Measurements from ENCODE around the gene EIF3L. TPM values are rescaled to one million over a fixed set of nuclear protein-coding genes. Genes with fewer than 3 reads are reported as not detected.

Gene EIF3L
- total RNA-seq, 1 experiment from 2014 or later, result 218 TPM

DNA sequence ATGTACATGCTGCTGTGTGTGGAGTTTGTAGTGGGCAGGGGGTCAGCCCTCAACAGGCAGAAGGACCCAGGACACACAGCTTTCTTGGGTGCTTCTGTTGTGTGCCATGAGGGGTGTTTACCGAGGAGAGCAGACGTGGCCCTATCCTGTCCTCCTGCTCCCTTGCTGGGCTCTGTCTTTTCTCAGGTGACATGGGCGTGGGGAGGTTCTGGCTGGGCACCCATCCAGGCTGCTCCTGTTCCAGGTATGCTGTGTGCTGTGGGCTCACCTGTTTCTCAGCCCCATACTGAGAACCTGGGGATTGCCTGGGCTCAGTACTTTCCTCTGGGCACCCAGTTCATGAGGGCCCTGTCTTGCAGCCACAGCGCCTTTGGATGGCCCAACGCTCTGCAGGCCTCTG lies 80.2 kb downstream of the EIF3L start:
- CTCF ChIA-PET, result no interaction called here
- no peak for TF ChIP-seq EZH2phosphoT487 (IDR thresholded peaks at IDR 0.05; ENCODE audit: borderline replicate concordance, low read length)
- no peak for TF ChIP-seq EZH2 (IDR thresholded peaks at IDR 0.05; ENCODE audit: low read length, unreplicated experiment)
- TF ChIP-seq, protein P1, sequence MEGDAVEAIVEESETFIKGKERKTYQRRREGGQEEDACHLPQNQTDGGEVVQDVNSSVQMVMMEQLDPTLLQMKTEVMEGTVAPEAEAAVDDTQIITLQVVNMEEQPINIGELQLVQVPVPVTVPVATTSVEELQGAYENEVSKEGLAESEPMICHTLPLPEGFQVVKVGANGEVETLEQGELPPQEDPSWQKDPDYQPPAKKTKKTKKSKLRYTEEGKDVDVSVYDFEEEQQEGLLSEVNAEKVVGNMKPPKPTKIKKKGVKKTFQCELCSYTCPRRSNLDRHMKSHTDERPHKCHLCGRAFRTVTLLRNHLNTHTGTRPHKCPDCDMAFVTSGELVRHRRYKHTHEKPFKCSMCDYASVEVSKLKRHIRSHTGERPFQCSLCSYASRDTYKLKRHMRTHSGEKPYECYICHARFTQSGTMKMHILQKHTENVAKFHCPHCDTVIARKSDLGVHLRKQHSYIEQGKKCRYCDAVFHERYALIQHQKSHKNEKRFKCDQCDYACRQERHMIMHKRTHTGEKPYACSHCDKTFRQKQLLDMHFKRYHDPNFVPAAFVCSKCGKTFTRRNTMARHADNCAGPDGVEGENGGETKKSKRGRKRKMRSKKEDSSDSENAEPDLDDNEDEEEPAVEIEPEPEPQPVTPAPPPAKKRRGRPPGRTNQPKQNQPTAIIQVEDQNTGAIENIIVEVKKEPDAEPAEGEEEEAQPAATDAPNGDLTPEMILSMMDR (conservative IDR thresholded peaks at IDR 0.05; ENCODE audit: low read depth, low read length), result no peak
- no peak overlapping the region for H2AFZ ChIP-seq (ENCODE audit: low read length)
- H3K4me2 ChIP-seq (ENCODE audit: low read length), result no peak overlapping the region
- no peak overlapping the region for H3K9ac ChIP-seq (ENCODE audit: low read length)
- H3K36me3 ChIP-seq (ENCODE audit: low read depth, low read length), result no peaks in the 10 kb centered on the region; the same call in 1 of the 2 replicates
- no peaks in the 10 kb centered on the region for H3F3A ChIP-seq (ENCODE audit: low read length, unreplicated experiment)
- intact Hi-C loops (cut with micrococcal nuclease), result no loop called here
- no peak for ATAC-seq
- H3K9me3 ChIP-seq (ENCODE audit: low read length), result no peaks in the 10 kb centered on the region
- no peaks in the 10 kb centered on the region for H3K9me2 ChIP-seq (replicated peaks; ENCODE audit: low read length)
- H3K4me1 ChIP-seq (ENCODE audit: insufficient read depth, low read length), result peaks cover 10% of the 10 kb centered on the region
- no peak for DNase-seq
- H3K79me2 ChIP-seq (ENCODE audit: low read length), result no peaks in the 10 kb centered on the region
- no peak overlapping the region for H3K27ac ChIP-seq (ENCODE audit: low read length)
- BruUV-seq (replicated peaks), result no TSS peak
- POLR2A ChIA-PET (ENCODE audit: unreplicated experiment), result no interaction called here
- H3K4me3 ChIP-seq (ENCODE audit: low read length), result no peak overlapping the region
- H3K27me3 ChIP-seq (ENCODE audit: low read length), result no peaks in the 10 kb centered on the region
- H4K20me1 ChIP-seq (ENCODE audit: low read length), result no peaks in the 10 kb centered on the region

DNA sequence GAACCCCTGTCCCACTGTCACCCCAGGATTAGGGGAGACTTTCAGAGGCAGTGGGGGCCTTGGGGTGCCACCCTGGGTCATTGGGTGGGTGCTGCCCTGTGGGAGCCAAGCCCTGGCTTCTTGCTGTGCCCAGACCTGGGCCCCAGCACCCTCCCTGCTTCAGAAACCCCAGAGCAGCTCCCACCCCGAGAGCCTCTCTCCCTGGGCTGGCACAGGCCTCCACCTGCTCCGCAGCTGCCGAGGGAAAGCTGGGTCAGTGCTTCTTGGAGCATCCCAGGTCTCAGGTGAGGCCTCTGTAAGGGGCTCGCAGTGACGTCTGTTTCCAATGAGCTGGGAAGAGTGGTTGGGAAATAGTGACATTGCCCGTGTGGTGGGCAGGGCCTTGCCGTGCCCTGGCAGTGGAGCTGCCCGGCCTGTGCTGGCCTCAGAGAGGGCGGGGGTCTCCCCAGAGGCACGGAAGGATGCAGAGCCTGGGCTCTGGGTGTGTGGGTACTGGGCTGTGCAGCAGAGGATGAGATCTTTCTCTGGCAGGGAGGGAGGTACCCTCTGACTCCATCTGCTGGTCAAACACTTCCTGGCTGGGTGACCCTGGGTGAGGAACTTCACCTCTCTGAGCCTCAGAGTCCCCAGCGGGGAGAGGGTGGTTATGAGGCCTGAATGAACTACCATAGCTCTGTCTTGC lies 81.2 kb downstream of the EIF3L start:
- no peak overlapping the region for H3K4me3 ChIP-seq (ENCODE audit: low read length)
- ATAC-seq (peak; percentile 33; the same call in 1 of the 2 replicates), DNase-seq (peak; percentile 31)
- H2AFZ ChIP-seq (ENCODE audit: low read length), result no peak overlapping the region
- POLR2A ChIA-PET (ENCODE audit: unreplicated experiment), result no interaction called here
- CTCF ChIA-PET, result no interaction called here
- H3K36me3 ChIP-seq (ENCODE audit: low read depth, low read length), result no peaks in the 10 kb centered on the region; the same call in 1 of the 2 replicates
- no TSS peak for BruUV-seq (replicated peaks)
- H3K4me2 ChIP-seq (ENCODE audit: low read length), result no peak overlapping the region
- H4K20me1 ChIP-seq (ENCODE audit: low read length), result no peaks in the 10 kb centered on the region
- no peak overlapping the region for H3K9ac ChIP-seq (ENCODE audit: low read length)
- H3K9me3 ChIP-seq (ENCODE audit: low read length), result no peaks in the 10 kb centered on the region
- H3K79me2 ChIP-seq (ENCODE audit: low read length), result no peaks in the 10 kb centered on the region
- H3K4me1 ChIP-seq (ENCODE audit: insufficient read depth, low read length), result peaks cover 10% of the 10 kb centered on the region
- TF ChIP-seq EZH2phosphoT487 (IDR thresholded peaks at IDR 0.05; ENCODE audit: borderline replicate concordance, low read length) (no peak), EZH2 (IDR thresholded peaks at IDR 0.05; ENCODE audit: low read length, unreplicated experiment) (no peak)
- TF ChIP-seq, protein P1 (conservative IDR thresholded peaks at IDR 0.05; ENCODE audit: low read depth, low read length), result peak; percentile 45
- H3K27ac ChIP-seq (ENCODE audit: low read length), result no peak overlapping the region
- H3K9me2 ChIP-seq (replicated peaks; ENCODE audit: low read length), result no peaks in the 10 kb centered on the region
- intact Hi-C loops (cut with micrococcal nuclease), result loop anchor here (5.0 kb wide), 1 partner anchor 43 kb away; no protein-coding TSS in a partner anchor
- no peaks in the 10 kb centered on the region for H3F3A ChIP-seq (ENCODE audit: low read length, unreplicated experiment)
- no peaks in the 10 kb centered on the region for H3K27me3 ChIP-seq (ENCODE audit: low read length)

DNA sequence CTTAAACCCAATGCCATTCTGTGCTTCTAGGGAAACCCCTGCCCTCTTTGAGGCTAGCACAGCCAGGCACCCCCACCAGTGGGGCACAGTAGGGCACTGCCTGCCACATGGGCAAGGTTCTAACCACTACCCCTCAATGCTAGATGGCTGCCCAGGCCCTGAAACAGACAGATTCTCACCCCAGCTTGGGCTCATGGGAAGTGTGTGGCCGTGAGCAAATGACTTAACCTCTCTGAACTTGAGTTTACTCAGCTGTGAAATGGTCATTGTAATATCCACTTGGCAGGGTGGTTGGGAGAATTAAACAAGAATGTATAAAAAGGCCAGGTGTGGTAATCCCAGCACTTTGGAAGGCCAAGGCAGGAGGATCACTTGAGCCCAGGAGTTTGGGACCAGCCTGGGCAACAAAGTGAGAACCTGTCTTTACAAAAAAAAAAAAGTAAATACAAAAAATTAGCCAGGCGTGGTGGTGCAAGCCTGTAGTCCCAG lies 81.8 kb downstream of the EIF3L start:
- DNase-seq (no peak), ATAC-seq (no peak)
- H3K4me2 ChIP-seq (ENCODE audit: low read length), result no peak overlapping the region
- no peaks in the 10 kb centered on the region for H3K9me3 ChIP-seq (ENCODE audit: low read length)
- no peaks in the 10 kb centered on the region for H4K20me1 ChIP-seq (ENCODE audit: low read length)
- POLR2A ChIA-PET (ENCODE audit: unreplicated experiment), result no interaction called here
- H3K36me3 ChIP-seq (ENCODE audit: low read depth, low read length), result no peaks in the 10 kb centered on the region; the same call in 1 of the 2 replicates
- no peaks in the 10 kb centered on the region for H3K27me3 ChIP-seq (ENCODE audit: low read length)
- no peak overlapping the region for H2AFZ ChIP-seq (ENCODE audit: low read length)
- H3K9ac ChIP-seq (ENCODE audit: low read length), result no peak overlapping the region
- H3K27ac ChIP-seq (ENCODE audit: low read length), result no peak overlapping the region
- H3K4me3 ChIP-seq (ENCODE audit: low read length), result no peak overlapping the region
- peaks cover 10% of the 10 kb centered on the region for H3K4me1 ChIP-seq (ENCODE audit: insufficient read depth, low read length)
- H3F3A ChIP-seq (ENCODE audit: low read length, unreplicated experiment), result no peaks in the 10 kb centered on the region
- no peaks in the 10 kb centered on the region for H3K9me2 ChIP-seq (replicated peaks; ENCODE audit: low read length)
- TF ChIP-seq EZH2phosphoT487 (IDR thresholded peaks at IDR 0.05; ENCODE audit: borderline replicate concordance, low read length), result no peak
- TF ChIP-seq, protein P1 (conservative IDR thresholded peaks at IDR 0.05; ENCODE audit: low read depth, low read length), result no peak
- TF ChIP-seq EZH2 (IDR thresholded peaks at IDR 0.05; ENCODE audit: low read length, unreplicated experiment), result no peak
- H3K79me2 ChIP-seq (ENCODE audit: low read length), result no peaks in the 10 kb centered on the region
- BruUV-seq (replicated peaks), result no TSS peak
- CTCF ChIA-PET, result interaction anchor here (1.0 kb wide), 1 partner anchor 23 kb away, joined by 4 read pairs; the partner anchor contains the start of genes C22orf23 and POLR2F
- intact Hi-C loops (cut with micrococcal nuclease), result loop anchor here (5.0 kb wide), 1 partner anchor 44 kb away; no protein-coding TSS in a partner anchor

Measured in PC-3 (cell line).